Measurements from ENCODE around the gene PCSK1.
"Not testable (repeated sequence)": the region's sequence is repeated elsewhere in the genome, so short reads cannot be mapped to it uniquely, and the experiment has no call there.

The PCSK1 gene

GRCh38 chr5:96425443-96425842 is 7.6 kb downstream of the PCSK1 start:
- no peak for DNase-seq

GRCh38 chr5:96415897-96416296 is 17.2 kb downstream of the PCSK1 start:
- DNase-seq = no peak

GRCh38 chr5:96412868-96413449 is 20.1 kb downstream of the PCSK1 start:
- DNase-seq = no peak

- DNase-seq = no peak
Measured at GRCh38 chr5:96410013-96410412, 23.0 kb downstream of the PCSK1 start.

- DNase-seq = no peak
Measured at GRCh38 chr5:96408841-96409538, 24.1 kb downstream of the PCSK1 start.

- no peak for DNase-seq
Measured at GRCh38 chr5:96408210-96408777, 24.8 kb downstream of the PCSK1 start.

GRCh38 chr5:96407436-96407835 is 25.6 kb downstream of the PCSK1 start:
- DNase-seq = no peak

- DNase-seq = no peak
Measured at GRCh38 chr5:96404191-96404867, 28.7 kb downstream of the PCSK1 start.

- DNase-seq = no peak
Measured at GRCh38 chr5:96402500-96402899, 30.5 kb downstream of the PCSK1 start.

GRCh38 chr5:96396878-96397277 is 36.2 kb downstream of the PCSK1 start:
- DNase-seq = no peak

- DNase-seq = not testable (repeated sequence)
Measured at GRCh38 chr5:96395295-96395694, 37.8 kb downstream of the PCSK1 start.

- no peak for DNase-seq
Measured at GRCh38 chr5:96391921-96392320, 41.1 kb downstream of the PCSK1 start.

- DNase-seq = no peak
Measured at GRCh38 chr5:96388176-96388575, 44.9 kb downstream of the PCSK1 start.

- DNase-seq = no peak
Measured at GRCh38 chr5:96387616-96388015, 45.4 kb downstream of the PCSK1 start.

GRCh38 chr5:96385538-96385937 is 47.5 kb downstream of the PCSK1 start:
- DNase-seq = no peak

- DNase-seq = no peak
Measured at GRCh38 chr5:96384353-96384752, 48.7 kb downstream of the PCSK1 start.

GRCh38 chr5:96381526-96381925 is 51.5 kb downstream of the PCSK1 start:
- no peak for DNase-seq

GRCh38 chr5:96379896-96380295 is 53.2 kb downstream of the PCSK1 start:
- DNase-seq = no peak

- DNase-seq = no peak
Measured at GRCh38 chr5:96377597-96377996, 55.5 kb downstream of the PCSK1 start.

- DNase-seq = no peak
Measured at GRCh38 chr5:96377167-96377566, 55.9 kb downstream of the PCSK1 start.

GRCh38 chr5:96374653-96375052 is 58.4 kb downstream of the PCSK1 start:
- DNase-seq = no peak

- no peak for DNase-seq
Measured at GRCh38 chr5:96373381-96373733, 59.7 kb downstream of the PCSK1 start.

- DNase-seq = no peak
Measured at GRCh38 chr5:96372726-96373380, 60.2 kb downstream of the PCSK1 start.

GRCh38 chr5:96370976-96371375 is 62.1 kb downstream of the PCSK1 start:
- DNase-seq = no peak
